IPS-NIHi7 (cell line): ENCODE data around the gene POLRMT.
A peak's percentile ranks its signal among the peaks of the same experiment; 100 is the strongest.
"Not testable (repeated sequence)": the region's sequence is repeated elsewhere in the genome, so short reads cannot be mapped to it uniquely, and the experiment has no call there.

Source experiments
- DNase-seq: peaks from one replicate; pipeline ENCODE4 v3.0.0; 2012; ENCODE audit warnings: mixed read lengths; ENCODE audit errors: extremely low spot score

Gene POLRMT

GRCh38 chr19:647566-648284, 14.4 kb upstream of the POLRMT start:
- DNase-seq: no peak

DNA sequence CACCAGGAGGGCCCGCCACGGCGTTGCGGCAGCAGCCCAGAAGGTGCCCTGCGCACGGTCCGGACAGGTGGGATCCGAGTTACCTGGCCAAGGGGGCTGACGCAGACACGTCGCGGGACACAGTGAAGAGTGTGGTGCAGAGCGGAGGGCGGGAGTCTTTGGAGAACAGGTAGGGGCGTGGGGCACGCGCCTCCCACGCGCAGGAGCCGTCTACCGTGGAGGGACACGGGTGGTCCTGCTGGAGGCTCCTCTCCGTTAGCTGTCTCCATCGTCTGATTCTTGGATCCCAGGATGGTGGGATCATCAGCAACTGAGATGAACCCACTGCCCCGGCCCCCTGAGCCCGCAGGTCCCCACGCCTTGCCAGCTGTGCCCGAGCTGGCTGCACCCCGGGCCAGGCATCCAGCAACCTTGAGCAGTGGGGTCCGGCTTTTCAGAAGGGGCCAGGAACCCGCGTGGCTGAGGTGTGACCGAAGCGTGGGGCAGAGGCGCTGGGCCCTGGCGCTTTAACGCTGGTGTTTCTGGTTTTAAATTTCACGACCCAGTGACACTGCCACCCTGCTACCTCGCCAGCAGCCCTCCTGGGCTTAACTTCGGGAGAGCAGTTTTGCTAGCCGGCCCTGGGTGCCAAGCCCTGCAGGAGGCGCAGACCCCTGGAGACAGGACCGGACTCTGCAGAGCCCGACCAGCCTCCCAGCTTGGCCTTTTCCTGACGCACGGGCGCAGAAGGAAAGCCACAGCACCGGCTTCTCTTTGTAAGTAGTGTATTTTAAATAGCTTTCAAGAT, 13.6 kb upstream of the POLRMT start:
- DNase-seq: no peak

DNA sequence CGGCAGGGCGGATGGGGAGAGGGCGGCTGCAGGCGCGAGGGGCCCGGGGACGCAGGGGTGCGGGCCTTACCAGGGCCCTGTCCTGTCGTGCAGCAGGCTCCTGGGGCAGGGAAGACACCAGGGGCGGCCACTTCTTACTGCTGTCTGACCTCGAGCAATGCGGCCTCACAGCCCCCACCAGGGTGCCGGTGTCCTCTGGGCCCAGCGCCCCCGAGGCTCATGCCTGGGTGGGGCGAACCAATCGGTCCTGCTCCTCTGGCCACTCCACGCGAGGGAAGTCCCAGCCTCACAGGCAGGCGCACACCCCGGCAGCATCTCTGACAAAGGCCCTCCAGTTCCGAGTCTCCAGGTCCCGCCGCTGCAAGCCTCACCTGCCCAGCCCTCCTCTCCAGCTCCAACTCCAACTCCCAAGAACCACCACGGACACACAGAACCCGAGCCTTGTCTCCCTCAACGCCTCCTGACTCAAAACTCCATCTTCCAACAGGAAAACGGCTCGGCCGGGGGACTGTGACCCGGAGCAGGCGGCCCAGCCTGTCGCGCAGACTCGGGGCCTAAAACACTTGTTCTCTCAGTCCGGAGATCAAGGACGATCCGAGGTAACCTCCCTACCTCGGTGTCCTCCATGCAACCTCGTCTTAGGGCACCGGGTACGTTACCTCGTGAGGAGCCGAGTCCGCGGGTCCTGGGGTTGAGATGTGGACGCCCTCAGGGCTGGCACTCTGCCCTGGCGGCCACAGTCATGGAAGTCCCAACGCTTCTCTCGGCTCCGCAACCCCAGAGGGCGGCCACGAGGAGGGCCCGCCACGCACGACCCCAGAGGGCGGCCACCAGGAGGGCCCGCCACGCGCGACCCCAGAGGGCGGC, 12.8 kb upstream of the POLRMT start:
- no peak for DNase-seq

- DNase-seq: no peak
Measured at GRCh38 chr19:644789-645188, 11.5 kb upstream of the POLRMT start.

DNA sequence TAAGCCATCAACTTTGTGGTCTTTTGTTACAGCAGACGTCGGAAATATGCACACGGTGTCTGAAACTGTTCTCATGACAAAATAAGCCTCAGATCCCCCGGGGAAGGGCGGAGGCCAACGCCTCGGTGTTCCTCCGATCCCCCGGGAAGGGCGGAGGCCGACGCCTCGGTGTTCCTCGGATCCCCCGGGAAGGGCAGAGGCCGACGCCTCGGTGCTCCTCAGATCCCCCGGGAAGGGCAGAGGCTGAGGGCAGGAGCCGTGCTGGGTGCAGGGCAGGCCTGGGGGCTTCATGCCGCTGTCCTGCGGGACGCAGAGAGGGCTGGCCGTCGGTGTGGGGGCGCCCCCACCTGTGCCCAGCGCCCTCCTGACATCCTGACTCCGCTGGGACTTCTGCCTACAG, 11.0 kb upstream of the POLRMT start:
- no peak for DNase-seq

- no peak for DNase-seq
Measured at GRCh38 chr19:643736-644135, 10.4 kb upstream of the POLRMT start.

DNA sequence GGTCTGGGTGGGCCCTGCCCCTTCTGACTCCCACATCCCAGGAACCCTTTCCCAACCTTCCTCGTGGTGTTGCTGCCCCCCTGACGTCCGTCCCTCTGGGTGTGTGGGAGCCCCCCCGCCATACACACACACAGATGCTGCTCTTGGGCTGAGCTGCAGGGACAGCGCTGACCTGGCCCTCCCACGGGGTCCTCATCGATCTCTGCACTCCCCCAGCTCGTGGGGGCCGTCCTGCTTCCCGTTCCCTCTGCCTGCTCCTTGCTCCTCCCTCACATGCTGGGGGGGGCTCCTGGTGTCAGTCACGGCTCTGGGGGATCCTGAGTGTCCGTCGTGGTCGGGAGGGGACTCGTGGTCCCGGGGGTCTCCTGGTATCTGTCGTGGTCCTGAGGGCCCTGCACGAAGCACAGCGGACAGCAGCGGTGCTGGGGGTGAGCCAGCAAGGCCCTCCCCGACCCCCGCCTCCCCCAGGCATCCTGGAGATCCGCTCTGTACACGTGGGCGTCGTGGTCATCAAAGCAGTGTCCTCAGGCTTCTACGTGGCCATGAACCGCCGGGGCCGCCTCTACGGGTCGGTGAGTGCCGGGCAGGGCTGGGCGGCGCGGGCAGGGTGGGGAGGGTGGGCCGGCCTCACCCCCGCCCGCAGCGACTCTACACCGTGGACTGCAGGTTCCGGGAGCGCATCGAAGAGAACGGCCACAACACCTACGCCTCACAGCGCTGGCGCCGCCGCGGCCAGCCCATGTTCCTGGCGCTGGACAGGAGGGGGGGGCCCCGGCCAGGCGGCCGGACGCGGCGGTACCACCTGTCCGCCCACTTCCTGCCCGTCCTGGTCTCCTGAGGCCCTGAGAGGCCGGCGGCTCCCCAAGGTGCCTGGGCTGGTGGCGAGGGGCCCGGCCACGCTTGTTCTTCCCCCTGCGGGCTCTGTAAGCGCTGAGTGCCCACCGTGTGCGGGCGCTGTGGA, 9.7 kb upstream of the POLRMT start:
- no peak for DNase-seq

- no peak for DNase-seq
Measured at GRCh38 chr19:641702-642101, 8.4 kb upstream of the POLRMT start.

DNA sequence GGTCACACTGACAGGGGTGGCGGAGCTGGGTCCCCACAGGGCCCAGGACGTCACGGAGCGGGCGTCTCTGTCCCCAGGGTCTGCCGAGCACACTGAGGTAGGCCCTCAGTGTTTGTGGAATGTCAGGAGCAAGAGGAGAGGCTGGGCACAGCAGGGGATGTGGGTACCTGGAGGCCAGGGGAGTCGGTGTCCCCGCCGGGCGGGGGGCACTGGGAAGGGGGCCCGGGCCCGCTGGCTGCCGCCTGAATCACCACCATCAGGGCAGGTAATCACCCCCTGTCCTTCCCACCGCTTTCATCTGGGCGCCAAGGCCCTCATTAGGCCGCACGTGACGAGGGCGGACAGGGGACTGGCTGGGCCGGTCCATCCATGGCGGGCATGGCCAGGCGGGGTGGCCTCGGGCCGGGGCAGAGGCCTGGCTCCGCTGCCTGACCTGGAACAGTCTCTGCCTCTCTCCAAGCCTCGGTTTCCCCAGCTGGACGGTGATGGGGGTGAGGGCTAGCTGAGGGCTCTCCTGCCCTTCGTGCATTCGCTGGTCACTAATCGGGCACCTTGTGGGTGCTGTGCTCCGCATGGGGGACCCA, 7.4 kb upstream of the POLRMT start:
- DNase-seq: no peak

DNA sequence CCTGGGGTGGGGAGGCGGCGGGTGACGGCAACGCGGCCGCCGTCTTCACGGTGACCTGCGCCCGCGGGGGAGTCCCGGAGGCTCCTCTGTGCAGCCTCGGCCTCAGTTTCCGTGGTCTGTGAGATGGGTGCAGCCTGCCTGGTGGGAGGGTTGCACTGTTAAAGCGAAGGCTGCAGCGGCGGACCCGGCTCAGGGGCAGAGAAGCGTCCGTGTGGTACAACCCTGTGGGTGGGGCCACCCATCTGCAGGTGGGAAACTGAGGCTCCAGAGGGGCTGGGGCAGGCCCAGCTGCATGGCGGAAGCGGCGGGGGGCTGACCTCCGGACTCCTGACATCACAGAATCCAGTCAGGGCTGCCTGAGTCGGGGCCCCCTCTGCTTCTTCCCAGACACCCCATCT, 6.8 kb upstream of the POLRMT start:
- DNase-seq: no peak

DNA sequence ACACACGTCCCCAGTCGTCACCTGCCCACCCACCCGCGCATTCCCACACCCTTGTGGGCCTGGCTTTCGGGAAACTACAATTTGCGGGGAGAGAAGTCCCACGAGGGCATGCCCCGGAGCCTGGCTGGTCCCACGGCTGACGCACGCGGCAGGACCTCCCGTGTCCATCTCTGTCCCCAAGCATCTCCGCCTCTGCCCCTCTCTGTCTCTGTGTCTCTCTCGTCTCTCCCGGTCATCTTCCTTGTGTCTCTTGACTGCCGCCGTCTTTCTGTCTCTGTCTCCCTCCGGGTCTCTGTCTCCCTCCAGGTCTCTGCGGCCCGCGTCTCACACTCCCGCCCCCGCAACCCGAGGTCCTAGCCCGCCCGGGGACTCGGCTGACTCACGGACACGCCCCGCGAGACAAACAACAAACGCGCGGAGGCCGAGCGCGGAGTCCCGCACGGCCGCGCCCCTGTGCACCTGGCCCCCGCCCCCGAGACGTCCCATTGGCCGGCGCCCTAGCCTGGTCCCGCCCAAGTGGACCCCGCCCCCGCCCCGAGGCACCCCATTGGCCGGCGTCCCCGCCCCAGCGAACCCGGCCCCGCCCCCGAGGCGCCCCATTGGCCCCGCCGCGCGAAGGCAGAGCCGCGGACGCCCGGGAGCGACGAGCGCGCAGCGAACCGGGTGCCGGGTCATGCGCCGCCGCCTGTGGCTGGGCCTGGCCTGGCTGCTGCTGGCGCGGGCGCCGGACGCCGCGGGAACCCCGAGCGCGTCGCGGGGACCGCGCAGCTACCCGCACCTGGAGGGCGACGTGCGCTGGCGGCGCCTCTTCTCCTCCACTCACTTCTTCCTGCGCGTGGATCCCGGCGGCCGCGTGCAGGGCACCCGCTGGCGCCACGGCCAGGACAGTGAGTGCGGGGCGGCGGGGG, 6.2 kb upstream of the POLRMT start, which contains the start of gene FGF22:
Gene FGF22, plus strand, starts transcription at position 627 of the 908 bp plus-strand sequence. Its CDS starts 47 bp downstream, at position 674.
- DNase-seq: peak; percentile 99

- DNase-seq: no peak
Measured at GRCh38 chr19:638906-639252, 5.5 kb upstream of the POLRMT start.

- DNase-seq: no peak
Measured at GRCh38 chr19:634975-635652, 1.8 kb upstream of the POLRMT start.

DNA sequence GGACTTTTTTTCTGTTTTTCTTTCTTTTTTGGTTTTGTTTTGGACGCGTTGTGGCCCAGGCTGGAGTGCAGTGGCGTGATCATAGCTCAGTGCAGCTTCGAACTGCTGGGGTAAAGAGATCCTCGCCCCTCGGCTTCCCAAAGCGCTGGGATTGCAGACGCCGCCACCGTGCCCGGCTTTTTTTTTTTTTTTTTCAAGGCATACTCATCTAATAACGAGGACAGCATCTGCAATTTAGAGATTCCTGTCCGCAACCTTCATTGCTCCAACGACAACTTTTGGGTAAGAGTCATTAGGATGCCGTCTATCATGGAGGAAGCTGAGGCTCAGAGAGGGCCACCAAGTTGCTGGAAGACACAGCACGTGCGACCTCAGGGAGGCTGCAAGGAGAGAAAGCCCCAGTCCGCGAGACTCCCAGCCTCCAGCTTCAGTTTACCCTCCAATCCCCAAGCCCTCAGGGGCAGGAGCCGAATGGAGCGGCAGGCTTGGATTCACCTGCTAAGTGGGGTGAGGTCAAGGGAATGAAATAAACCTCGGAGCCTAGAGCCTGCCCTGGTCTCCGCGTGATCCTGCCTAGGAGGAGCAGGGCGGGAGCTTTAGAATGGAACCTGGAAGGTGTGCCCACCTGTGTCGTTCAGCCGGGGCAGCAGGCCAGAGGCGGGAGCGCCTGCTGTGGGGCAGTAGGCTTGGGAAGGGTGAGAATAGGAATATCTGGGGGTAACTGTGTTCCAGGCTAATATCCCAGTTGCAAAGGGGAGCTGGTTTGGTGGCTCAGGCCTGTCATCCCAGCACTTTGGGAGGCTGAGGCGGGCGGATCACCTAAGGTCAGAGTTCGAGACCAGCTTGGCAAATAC, 676 bp upstream of the POLRMT start:
- no peak for DNase-seq

GRCh38 chr19:632579-633067, 714 bp downstream of the POLRMT start:
- peak; percentile 73 for DNase-seq

DNA sequence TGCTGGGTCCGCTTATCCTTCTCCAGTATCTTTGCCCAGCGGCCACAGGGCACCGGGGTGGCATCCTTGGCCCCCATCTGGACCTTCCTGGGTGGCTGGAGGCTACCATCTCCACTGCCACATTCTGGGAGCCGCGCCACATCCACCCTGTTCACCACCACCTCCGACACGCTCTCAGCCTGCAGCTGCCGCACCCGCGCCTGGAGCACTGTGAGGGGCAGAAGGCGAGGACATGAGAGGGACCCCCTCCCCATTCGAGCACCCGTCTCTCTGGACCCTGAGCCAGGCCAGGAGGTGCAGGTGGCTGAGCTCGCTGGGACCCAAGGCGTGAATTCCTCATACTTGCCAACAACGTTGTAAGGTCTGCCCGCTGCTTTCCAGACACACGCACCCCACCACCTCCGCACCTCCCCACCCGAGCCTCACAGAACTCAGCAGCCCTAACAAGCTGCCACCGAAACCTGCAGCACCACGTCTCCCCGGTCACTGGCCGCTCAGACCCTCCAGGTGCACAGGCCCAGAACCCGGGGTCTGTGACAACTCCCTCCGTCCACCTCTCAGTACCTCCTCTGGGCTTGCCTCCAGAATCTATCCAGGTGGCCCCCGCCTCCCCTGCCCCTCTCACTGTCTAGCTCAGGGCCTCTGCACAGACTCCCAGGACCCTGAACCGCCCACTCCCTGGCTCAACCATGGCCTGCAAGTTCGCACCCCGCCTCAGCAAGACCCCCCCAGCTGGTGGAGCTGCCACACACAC, 3.2 kb downstream of the POLRMT start:
- DNase-seq: no peak

DNA sequence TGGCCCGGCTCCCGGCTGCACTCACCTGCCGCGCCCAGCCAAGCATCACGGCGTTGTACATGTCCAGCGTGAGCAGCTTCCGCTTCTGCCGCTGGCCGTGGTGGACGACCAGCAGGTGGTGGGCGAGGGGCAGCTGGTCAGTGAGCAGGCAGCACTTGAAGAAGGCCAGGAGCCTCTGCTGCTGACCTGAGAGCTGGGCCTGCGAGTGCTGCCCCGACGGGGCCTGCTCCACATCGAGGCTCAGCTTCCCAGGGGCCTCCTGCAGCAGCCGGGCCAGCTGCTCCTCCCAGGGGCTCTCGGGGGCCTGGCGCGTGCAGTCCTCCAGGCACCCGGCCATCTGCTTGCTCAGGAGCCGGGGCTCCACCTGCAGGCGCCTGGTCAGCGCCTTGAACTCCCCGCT, 3.8 kb downstream of the POLRMT start:
- DNase-seq: not testable (repeated sequence)
